ENCODE results near the gene PIK3AP1. TPM values are rescaled to one million over a fixed set of nuclear protein-coding genes. Genes with fewer than 3 reads are reported as not detected.

PIK3AP1 gene
- total RNA-seq, 2 donors from 2014 or later: 5.1 to 20.6 TPM

GRCh38 chr10:96714746-96715255, 5.5 kb downstream of the PIK3AP1 start:
- ATAC-seq (replicated peaks in 1 of 2) (no peak), DNase-seq (no peak)
- Mint-ChIP-seq H3K4me1 (ENCODE audit: low read depth) (peaks cover 8% of the 10 kb centered on the region), H3K36me3 (ENCODE audit: insufficient read depth in 2 of 2) (no peaks in the 10 kb centered on the region), H3K9me3 (no peaks in the 10 kb centered on the region), H3K27me3 (ENCODE audit: low read depth) (peaks cover 13% of the 10 kb centered on the region), H3K27ac (no peak overlapping the region), H3K4me3 (no peak overlapping the region)

DNA sequence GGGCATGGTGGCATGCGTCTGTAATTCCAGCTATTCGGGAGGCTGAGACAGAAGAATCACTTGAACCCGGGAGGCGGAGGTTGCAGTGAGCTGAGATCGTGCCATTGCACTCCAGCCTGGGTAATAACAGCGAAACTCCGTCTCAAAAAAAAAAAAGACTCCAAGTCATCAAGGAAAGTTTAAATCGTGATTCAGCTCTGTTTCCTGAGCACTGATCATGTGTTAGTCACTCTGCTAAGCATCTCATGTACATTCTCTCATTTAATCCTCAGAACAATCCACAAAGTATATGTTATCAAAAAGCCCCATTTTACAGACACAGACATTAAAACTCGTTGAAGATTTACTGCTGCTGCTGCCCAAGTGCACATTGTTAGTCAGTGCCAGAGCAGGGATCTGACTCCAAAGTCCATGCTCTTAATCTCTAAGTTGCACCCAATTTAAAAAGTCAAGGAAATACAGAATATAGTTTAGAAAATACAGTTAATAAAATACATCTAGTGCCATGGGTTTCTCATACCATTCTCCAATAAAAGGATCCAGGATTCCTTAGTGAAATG, 6.2 kb downstream of the PIK3AP1 start:
- no peak overlapping the region for H3K4me3 Mint-ChIP-seq
- H3K36me3 Mint-ChIP-seq (ENCODE audit: insufficient read depth in 2 of 2): no peaks in the 10 kb centered on the region
- DNase-seq (no peak), ATAC-seq (replicated peaks in 1 of 2) (no peak)
- no peaks in the 10 kb centered on the region for H3K9me3 Mint-ChIP-seq
- no peak overlapping the region for H3K27ac Mint-ChIP-seq
- H3K27me3 Mint-ChIP-seq (ENCODE audit: low read depth): peaks cover 6% of the 10 kb centered on the region
- peaks cover 6% of the 10 kb centered on the region for H3K4me1 Mint-ChIP-seq (ENCODE audit: low read depth)

DNA sequence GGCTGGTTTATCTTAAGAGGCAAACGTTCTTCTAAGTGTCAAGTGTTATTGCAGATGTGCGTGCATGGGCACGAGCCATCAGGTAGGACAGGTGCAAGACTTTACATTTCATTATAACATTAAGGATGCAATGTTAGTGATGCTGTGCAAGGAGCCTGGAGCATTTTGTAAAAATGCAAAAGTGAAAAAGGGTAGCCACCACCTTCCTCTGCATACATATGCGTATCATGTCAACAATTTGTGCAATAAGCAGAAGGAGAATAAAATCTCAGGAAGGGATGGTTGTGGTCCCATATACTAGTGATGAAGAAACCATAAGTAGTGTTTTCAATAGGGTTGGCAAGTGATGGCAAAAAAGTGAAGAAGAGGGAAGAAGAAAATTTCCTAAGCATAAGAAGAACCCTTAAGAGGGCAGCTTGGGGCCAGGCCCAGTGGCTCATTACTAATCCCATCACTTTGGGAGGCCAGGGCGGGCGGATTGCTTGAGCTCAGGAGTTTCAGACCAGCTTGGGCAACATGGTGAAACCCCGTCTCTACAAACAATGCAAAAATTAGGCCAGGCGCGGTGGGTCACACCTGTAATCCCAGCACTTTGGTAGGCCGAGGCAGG, 7.5 kb downstream of the PIK3AP1 start:
- no peak overlapping the region for H3K4me3 Mint-ChIP-seq
- no peaks in the 10 kb centered on the region for H3K27me3 Mint-ChIP-seq (ENCODE audit: low read depth)
- H3K36me3 Mint-ChIP-seq (ENCODE audit: insufficient read depth in 2 of 2): no peaks in the 10 kb centered on the region
- H3K9me3 Mint-ChIP-seq: no peaks in the 10 kb centered on the region
- ATAC-seq (replicated peaks in 1 of 2): no peak
- H3K27ac Mint-ChIP-seq: no peak overlapping the region
- no peak for DNase-seq
- peaks cover 6% of the 10 kb centered on the region for H3K4me1 Mint-ChIP-seq (ENCODE audit: low read depth)

GRCh38 chr10:96711048-96711728, 9.1 kb downstream of the PIK3AP1 start:
- H3K9me3 Mint-ChIP-seq: no peaks in the 10 kb centered on the region
- DNase-seq (no peak), ATAC-seq (replicated peaks in 1 of 2) (no peak)
- no peak overlapping the region for H3K4me3 Mint-ChIP-seq
- H3K36me3 Mint-ChIP-seq (ENCODE audit: insufficient read depth in 2 of 2): peaks cover 0 to 1% of the 10 kb centered on the region in 2 donors
- H3K27ac Mint-ChIP-seq: no peak overlapping the region
- H3K27me3 Mint-ChIP-seq (ENCODE audit: low read depth): no peaks in the 10 kb centered on the region
- H3K4me1 Mint-ChIP-seq (ENCODE audit: low read depth): no peaks in the 10 kb centered on the region

DNA sequence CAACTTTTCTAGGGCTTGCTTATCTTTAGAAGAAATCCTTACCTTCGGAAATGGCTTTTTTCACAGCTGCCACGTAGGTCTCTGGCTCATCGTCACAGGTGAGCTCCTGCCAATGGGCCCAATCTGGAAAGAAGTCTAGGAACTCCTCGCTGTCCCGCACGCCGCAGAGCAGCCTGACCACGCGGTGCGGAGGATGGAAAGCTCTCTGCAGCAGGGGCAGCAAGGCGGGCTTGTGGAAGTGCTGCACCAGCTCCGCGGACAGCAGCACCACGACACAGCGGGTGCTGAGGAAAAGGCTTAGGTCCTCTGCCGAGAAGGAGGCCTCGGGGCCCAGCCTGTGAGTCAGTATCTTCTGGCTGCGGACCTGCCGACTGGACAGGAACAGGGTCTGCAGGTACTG, 10.8 kb downstream of the PIK3AP1 start:
- H3K4me1 Mint-ChIP-seq (ENCODE audit: low read depth): no peaks in the 10 kb centered on the region
- ATAC-seq (replicated peaks in 1 of 2) (no peak), DNase-seq (no peak)
- H3K27me3 Mint-ChIP-seq (ENCODE audit: low read depth): no peaks in the 10 kb centered on the region
- no peaks in the 10 kb centered on the region for H3K9me3 Mint-ChIP-seq
- H3K27ac Mint-ChIP-seq: no peak overlapping the region
- no peak overlapping the region for H3K4me3 Mint-ChIP-seq
- H3K36me3 Mint-ChIP-seq (ENCODE audit: insufficient read depth in 2 of 2): peaks cover 0 to 1% of the 10 kb centered on the region in 2 donors

DNA sequence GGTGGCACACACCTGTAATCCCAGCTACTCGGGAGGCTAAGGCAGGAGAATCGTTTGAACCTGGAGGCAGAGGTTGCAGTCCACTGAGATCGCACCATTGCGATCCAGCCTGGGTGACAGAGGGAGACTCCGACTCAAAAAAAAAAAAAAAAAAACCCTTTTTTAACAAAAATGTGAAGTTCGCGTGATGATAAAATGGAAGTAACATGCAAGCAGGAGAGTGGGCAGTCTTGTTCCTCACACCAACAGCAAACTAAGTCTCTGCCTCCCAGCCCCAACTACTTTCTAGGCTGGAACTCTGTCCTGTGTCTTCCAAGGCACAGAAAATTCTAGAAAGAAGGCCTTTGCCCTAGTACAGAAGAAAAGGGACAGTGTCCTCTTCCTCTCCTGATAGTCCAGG, 11.3 kb downstream of the PIK3AP1 start:
- Mint-ChIP-seq H3K27ac (no peak overlapping the region), H3K9me3 (no peaks in the 10 kb centered on the region), H3K4me1 (ENCODE audit: low read depth) (no peaks in the 10 kb centered on the region), H3K4me3 (no peak overlapping the region), H3K36me3 (ENCODE audit: insufficient read depth in 2 of 2) (peaks cover 0 to 1% of the 10 kb centered on the region in 2 donors), H3K27me3 (ENCODE audit: low read depth) (no peaks in the 10 kb centered on the region)
- DNase-seq: no peak
- ATAC-seq (replicated peaks in 1 of 2): no peak

DNA sequence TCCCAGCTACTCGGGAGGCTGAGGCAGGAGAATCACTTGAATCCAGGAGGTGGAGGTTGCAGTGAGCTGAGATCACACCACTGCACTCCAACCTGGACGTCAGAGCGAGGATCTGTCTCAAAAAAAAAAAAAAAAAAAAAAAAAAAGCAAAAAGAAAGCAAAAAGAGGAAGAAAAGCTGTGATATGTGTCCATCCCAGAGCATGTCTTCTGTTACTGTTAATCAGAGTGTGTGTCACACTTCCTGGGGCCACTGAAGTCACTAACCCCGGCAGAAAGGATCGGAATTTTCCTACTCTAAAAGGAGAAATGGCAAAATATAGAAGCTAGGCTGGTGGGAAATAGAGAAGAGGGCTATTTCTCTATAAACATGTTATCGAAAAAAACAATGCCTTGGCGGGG, 11.9 kb downstream of the PIK3AP1 start:
- Mint-ChIP-seq H3K4me3 (no peak overlapping the region), H3K4me1 (ENCODE audit: low read depth) (no peaks in the 10 kb centered on the region), H3K36me3 (ENCODE audit: insufficient read depth in 2 of 2) (peaks cover 0 to 1% of the 10 kb centered on the region in 2 donors), H3K27me3 (ENCODE audit: low read depth) (no peaks in the 10 kb centered on the region), H3K27ac (no peak overlapping the region), H3K9me3 (no peaks in the 10 kb centered on the region)
- ATAC-seq (replicated peaks in 1 of 2) (no peak), DNase-seq (no peak)

GRCh38 chr10:96706331-96706853, 13.9 kb downstream of the PIK3AP1 start:
- DNase-seq: no peak
- no peak for ATAC-seq (replicated peaks in 1 of 2)
- peaks cover 0 to 1% of the 10 kb centered on the region in 2 donors for H3K36me3 Mint-ChIP-seq (ENCODE audit: insufficient read depth in 2 of 2)
- no peaks in the 10 kb centered on the region for H3K9me3 Mint-ChIP-seq
- no peaks in the 10 kb centered on the region for H3K4me1 Mint-ChIP-seq (ENCODE audit: low read depth)
- no peaks in the 10 kb centered on the region for H3K27me3 Mint-ChIP-seq (ENCODE audit: low read depth)
- H3K27ac Mint-ChIP-seq: no peak overlapping the region
- H3K4me3 Mint-ChIP-seq: no peak overlapping the region

DNA sequence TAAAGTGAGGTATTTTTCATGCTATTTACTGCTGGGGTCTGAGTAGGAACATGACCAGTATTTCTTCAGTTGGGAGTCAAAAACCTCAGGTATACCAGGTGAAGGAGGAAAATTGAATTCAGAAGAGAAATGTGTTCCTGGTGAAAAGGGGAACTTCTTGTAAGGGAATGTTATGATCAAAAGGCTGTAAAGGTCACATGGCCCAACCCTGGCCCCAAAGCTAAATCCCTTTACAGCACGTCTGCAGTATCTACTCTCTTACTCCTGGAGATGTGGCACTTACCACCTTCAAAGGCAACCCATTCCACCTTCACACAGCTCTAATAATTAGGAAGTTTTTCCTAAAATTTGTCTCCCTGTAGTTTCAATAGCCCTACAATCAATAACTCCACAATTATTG, 15.2 kb downstream of the PIK3AP1 start:
- Mint-ChIP-seq H3K9me3 (no peaks in the 10 kb centered on the region), H3K4me3 (no peak overlapping the region), H3K27me3 (ENCODE audit: low read depth) (no peaks in the 10 kb centered on the region), H3K4me1 (ENCODE audit: low read depth) (no peaks in the 10 kb centered on the region), H3K27ac (no peak overlapping the region), H3K36me3 (ENCODE audit: insufficient read depth in 2 of 2) (peaks cover 0 to 1% of the 10 kb centered on the region in 2 donors)
- ATAC-seq (replicated peaks in 1 of 2) (no peak), DNase-seq (no peak)

DNA sequence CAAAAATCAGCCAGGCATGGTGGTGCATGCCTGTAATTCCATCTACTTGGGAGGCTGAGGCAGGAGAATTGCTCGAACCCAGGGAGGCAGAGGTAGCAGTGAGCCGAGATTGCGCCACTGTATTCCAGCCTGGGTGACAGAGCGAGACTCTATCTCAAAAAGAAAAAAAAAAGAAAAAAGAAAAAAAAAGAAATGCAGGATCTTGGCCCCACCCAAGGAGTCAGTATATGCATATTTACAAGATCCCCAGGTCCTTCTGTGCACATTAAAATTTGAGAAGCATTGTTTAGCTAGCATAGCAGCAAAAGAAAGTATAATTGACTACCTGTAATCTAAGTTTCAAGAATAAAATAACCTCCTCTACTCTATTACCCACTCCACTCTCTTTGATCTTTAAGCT, 15.8 kb downstream of the PIK3AP1 start:
- no peak for DNase-seq
- no peaks in the 10 kb centered on the region for H3K27me3 Mint-ChIP-seq (ENCODE audit: low read depth)
- peaks cover 0 to 1% of the 10 kb centered on the region in 2 donors for H3K36me3 Mint-ChIP-seq (ENCODE audit: insufficient read depth in 2 of 2)
- H3K4me1 Mint-ChIP-seq (ENCODE audit: low read depth): no peaks in the 10 kb centered on the region
- H3K27ac Mint-ChIP-seq: no peak overlapping the region
- no peak for ATAC-seq (replicated peaks in 1 of 2)
- no peak overlapping the region for H3K4me3 Mint-ChIP-seq
- no peaks in the 10 kb centered on the region for H3K9me3 Mint-ChIP-seq

GRCh38 chr10:96703358-96703757, 17.0 kb downstream of the PIK3AP1 start:
- no peak for DNase-seq
- Mint-ChIP-seq H3K27me3 (ENCODE audit: low read depth) (no peaks in the 10 kb centered on the region), H3K9me3 (no peaks in the 10 kb centered on the region), H3K27ac (no peak overlapping the region), H3K36me3 (ENCODE audit: insufficient read depth in 2 of 2) (peaks cover 0 to 1% of the 10 kb centered on the region in 2 donors), H3K4me3 (no peak overlapping the region), H3K4me1 (ENCODE audit: low read depth) (no peaks in the 10 kb centered on the region)
- no peak for ATAC-seq (replicated peaks in 1 of 2)

DNA sequence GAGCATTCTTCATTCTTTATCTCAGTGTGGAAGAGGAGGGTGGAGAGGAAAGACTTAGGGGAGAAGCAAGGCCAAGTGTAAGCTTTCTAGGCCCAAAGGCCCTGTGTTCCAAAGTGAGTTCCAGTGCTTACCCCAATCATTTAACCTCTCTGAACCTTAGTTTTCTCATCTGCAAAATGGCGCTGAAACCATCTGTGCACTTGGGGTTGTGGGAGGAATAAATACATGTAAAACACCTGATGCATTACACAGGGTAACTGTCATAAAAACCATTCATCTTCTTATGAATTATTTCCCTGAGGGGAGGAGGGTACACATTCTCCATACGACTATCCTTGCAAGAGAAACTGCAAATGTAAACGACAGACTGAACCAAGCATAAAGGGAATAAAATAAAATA, 19.0 kb downstream of the PIK3AP1 start:
- Mint-ChIP-seq H3K4me1 (ENCODE audit: low read depth) (peaks cover 5% of the 10 kb centered on the region), H3K36me3 (ENCODE audit: insufficient read depth in 2 of 2) (no peaks in the 10 kb centered on the region), H3K4me3 (no peak overlapping the region), H3K27me3 (ENCODE audit: low read depth) (no peaks in the 10 kb centered on the region), H3K9me3 (no peaks in the 10 kb centered on the region), H3K27ac (no peak overlapping the region)
- DNase-seq: no peak
- no peak for ATAC-seq (replicated peaks in 1 of 2)

DNA sequence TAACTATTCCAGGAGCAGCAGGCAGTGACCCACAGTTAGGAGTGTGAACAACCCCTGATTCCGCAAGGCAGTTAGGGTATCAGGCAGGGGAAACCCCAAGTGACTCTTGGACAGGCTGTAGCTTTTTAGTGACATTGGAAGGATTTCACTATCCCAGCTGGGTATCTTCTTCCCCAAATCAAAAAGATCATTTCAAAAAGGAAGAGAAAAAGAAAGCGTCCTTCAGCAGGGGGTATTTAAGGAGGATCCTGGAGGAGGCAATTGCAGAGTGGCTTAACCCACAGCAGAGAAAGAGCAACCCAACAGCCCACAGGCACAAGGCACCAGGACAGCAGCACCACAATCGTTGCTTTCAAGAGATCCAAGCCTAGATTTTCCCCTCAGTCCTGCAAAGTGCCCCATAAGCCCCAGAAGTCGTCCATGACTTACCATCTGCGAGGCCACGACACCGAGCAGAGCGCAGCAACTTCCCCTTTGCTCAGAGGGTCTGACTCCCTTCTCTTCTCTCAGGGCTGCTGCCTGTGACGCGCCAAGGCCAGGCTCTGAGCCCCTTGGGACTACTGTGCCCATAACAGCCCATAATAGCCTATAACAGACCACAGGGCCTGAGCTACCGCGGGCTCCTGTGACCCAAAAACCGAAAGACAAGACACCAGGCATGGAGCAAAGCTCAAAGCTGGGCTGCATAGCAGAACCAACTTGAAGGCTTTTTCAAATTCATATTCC, 19.8 kb downstream of the PIK3AP1 start:
- Mint-ChIP-seq H3K36me3 (ENCODE audit: insufficient read depth in 2 of 2) (no peaks in the 10 kb centered on the region), H3K9me3 (no peaks in the 10 kb centered on the region), H3K4me1 (ENCODE audit: low read depth) (peaks cover 12% of the 10 kb centered on the region), H3K27me3 (ENCODE audit: low read depth) (no peaks in the 10 kb centered on the region), H3K27ac (no peak overlapping the region), H3K4me3 (no peak overlapping the region)
- ATAC-seq (replicated peaks in 1 of 2) (no peak), DNase-seq (no peak)

Measured in activated T-cell treated with anti-CD3 and anti-CD28 coated beads, Interleukin-2, amount 50 U/mL, for 72 hours (primary cell).